Stimulated activated CD8-positive, alpha-beta memory T cell treated with anti-CD3 and anti-CD28 coated beads, Interleukin-12 subunit alpha, Interleukin-12 subunit beta, amount 100 ng/mL, for 24 hours (primary cell): ENCODE results near the gene FSIP1.

ENCODE experiments used
- DNase-seq: peaks from one replicate; pipeline ENCODE4 v3.0.0-alpha.2; 2020; ENCODE audit errors: extremely low read depth

FSIP1 gene

GRCh38 chr15:39720081-39720480, 62.6 kb downstream of the FSIP1 start:
- no peak for DNase-seq

GRCh38 chr15:39719109-39719508, 63.5 kb downstream of the FSIP1 start:
- no peak for DNase-seq

- no peak for DNase-seq
These were observed 65.5 kb downstream of the FSIP1 start for GRCh38 chr15:39717134-39717533.

GRCh38 chr15:39714251-39714650, 68.4 kb downstream of the FSIP1 start:
- no peak for DNase-seq

GRCh38 chr15:39713846-39714245, 68.8 kb downstream of the FSIP1 start:
- no peak for DNase-seq

GRCh38 chr15:39710681-39711080, 72.0 kb downstream of the FSIP1 start:
- DNase-seq = no peak

DNA sequence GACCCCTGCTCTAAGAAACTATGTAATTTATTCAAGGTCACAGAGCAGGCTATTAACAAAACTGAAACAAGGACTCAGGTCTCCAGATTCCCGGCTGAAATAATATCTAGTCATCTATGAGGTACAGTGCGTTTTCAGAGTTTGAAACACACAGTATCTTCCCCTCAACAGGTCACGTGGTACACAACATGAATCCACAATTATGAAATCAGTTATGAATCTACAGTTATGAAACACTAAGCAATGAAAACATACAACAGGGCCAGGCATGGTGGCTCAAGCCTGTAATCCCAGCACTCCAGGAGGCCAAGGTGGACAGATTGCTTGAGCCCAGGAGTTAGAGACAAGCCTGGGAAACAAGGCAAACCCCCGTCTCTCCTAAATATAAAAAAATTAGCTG, 72.7 kb downstream of the FSIP1 start:
- no peak for DNase-seq

GRCh38 chr15:39706206-39706605, 76.4 kb downstream of the FSIP1 start:
- no peak for DNase-seq

DNA sequence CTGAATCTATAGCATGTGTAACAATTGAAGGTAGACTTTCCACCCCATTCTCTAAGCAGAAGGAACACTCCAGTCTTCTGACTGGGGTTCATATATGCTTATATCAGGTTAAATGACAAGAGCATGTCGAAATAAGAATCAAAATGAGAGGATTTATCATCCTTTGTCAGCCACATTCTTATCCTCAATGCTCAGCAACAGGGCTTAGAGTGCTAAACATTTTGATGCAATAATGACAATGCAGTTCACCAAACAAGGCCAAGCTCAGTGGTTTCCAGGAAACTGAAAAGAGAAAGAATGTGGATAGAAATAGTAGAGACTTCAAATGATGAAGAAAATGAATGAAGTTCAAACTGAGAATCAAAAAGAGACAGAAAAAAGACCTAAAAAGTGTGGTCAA, 78.0 kb downstream of the FSIP1 start:
- no peak for DNase-seq

GRCh38 chr15:39704235-39704634, 78.4 kb downstream of the FSIP1 start:
- no peak for DNase-seq

DNA sequence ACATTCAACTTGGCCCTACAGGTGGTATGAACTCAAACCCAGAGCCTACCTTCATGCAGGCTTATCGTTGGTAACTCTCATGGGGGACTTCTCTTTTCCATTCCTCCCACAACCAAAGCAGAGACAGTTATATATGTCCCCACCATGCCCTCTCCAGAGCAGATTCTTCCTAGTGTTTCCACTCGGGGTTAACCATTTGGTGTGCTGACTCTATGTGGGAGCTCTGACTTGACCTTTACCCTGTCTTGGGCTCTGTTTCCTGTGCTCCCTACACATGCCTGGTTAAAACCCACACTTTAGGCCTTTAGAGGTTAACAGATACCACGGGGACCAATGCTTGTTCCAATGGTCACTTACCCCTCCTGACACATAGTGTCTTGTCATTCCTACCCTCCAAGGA, 80.7 kb downstream of the FSIP1 start:
- no peak for DNase-seq

DNA sequence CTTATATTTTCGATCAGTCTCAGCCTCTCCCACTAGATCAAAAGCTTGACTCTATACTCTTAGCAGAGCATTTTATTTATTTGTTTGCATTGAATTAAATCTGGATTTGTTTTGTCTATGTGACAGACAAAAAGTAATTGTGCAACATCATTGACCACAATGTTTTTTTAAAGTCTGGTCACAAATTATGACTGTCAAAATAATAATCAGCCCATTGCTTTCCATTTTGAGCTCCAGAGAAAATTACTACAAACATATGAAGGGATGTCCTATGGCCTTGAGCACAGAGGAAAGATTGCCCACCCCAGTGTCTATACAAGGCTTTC, 82.3 kb downstream of the FSIP1 start:
- DNase-seq = no peak

GRCh38 chr15:39699516-39700374, 82.9 kb downstream of the FSIP1 start:
- no peak for DNase-seq

DNA sequence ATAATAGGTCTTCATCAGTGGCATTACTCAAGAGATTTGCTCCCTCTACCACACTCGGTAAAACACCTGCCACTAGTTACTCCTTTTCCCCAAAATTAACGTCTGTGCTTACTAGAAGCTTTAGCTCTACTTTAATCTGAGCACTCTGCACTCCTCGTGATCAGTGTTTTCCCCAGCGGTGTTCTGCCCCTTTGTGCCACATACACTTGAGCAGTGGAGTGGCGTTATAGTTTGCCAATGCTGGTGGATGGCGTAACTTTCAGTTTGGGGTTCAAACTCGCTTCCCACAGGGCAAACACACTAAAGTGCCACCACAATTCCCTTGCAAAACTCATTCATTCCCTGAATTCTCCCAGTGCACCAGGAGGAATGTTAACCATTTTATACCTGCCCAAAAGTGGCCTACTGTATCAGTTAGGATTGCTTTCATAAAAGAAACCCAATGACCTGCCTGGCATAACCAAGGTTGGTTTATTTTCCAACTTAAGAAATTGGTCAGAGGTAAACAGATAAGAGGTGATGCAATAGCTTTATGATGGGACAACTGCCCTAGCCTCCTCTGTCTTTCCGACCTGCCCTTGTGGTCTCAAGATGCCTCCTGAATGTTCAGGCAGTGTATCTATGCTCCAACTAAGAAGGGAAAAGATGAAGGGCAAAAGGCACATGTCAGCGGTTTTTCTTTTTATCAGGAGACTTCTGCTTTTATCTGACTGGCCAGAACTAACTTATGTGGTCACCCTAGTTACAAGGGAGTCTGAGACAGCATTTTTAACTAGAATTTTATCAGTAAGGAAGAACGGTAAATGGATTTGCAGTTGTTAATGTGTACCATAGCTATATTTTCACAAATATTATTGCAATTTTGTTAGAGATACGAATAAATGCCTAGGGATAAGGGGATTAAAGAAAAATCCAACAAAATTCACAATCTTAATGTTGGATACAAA, 83.9 kb downstream of the FSIP1 start:
- DNase-seq = no peak

GRCh38 chr15:39697509-39697908, 85.1 kb downstream of the FSIP1 start:
- no peak for DNase-seq

DNA sequence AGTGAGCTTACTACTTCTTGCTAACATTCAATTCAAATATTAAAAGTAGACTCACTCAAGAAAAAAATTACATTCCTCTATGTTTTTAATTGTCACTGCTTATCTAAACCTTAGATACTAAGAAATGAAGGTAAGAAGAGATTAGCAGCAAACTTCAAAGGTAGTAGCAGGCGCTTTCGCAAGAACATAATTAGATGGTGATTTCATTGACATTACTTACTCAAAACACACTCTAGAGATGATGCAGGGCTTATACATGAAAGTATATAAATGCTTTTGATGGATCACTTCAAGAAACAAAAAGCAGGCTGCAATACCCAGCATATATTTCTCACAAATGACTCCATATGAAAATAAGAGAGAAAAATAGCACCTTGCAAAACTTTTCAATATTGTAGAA, 86.8 kb downstream of the FSIP1 start:
- DNase-seq = no peak

DNA sequence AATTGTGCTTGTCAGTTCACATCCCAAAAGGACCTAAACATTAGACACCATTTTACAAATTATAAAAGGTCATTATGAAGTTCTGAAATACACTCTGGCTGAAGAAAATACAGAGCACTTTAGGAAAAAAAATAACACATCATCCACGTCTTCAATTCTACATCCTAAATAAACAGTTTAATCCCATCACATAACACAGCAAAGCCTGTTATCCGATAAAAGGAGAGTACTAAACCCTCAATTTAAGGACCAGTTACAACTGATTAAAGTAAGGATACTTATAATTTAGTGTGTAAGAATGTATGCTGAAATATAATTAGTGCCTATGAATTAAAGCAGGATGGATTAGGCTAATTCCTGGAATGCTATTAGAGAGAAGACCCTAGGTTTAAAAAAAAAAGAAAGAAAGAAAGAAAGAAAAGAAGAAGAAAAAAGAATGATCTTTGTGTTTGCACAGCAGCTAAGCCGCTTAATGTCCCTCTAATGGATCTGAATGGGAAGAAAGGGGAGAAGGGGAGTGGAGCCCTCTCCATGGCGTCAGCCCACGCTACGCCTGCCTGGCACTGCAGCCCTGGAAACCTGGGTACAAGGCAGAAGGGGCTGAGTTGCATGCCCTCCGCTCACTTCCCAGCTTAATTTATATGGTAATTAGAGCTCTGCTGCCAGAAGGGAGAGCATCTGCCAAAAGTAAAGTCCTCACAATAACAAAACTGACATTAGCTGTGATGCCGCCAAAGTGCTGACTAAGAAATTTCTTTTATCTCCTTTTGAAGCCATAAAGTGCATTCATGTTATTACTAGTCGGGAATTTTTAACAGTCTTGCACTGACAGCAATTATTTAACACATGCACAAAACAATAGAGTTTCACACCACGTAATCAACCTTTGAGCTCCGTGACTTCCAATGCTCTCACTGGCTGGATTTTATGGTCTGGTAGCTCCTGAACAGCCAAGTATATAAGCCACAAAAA, 90.0 kb downstream of the FSIP1 start:
- DNase-seq = no peak

- DNase-seq = no peak
These were observed 91.6 kb downstream of the FSIP1 start for GRCh38 chr15:39690881-39691634.

GRCh38 chr15:39687965-39688364, 94.7 kb downstream of the FSIP1 start:
- DNase-seq = no peak

DNA sequence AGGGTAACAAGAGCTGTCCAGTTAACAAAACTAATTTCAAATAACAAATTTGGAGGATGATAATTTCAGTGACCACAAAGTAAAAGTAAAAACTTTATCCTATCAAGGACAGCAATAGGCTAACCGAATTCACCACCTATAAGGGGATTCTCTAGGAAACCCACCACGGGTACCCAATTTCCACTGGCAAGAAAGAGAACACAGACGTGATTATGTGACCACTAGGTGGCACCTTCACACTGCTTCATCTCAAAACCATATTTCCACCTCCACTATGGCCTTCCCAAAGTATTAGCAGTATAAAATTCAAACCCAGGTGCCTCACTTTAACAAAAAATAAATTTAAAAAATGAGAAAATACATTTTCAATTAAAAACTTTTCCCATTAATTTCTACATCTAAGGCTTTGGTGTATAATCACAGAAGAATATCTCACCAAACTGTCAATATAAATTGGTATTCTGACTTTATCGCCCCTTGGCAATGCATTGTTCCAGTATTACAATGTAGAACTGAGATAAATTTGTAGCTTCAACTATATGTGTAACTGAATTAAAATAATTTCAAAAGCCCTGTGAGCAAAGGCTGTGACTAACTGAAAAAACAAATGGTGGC, 96.5 kb downstream of the FSIP1 start:
- no peak for DNase-seq

DNA sequence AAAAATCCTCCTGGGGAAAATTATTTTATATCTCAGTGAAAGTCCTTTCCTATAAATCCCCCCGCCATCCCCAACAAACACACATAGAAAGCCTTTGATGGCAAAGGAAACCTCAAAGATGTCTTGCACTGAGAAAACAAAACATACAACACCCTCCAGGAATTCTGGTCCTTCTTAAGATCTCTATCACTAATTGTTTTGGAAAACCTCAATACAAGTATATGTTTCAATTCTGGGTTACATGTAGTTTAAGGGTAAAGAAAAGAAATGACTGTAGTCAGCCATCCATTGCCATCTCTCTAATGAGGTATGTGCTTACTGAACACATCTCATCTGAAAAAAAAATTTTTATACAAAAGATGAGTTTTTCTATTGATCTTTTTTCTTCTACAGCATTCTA, 97.3 kb downstream of the FSIP1 start:
- no peak for DNase-seq
